GM12801 (cell line): Measurements from ENCODE around the gene C1QTNF12.

Experiments used
- CTCF ChIP-seq: IDR thresholded peaks from one replicate; pipeline ENCODE4 v1.5.1; 2011; ENCODE audit warnings: control low read depth; ENCODE audit not compliant: insufficient read length; ENCODE audit errors: extremely low read depth

Gene C1QTNF12

GRCh38 chr1:1235016-1235744, 11.3 kb downstream of the C1QTNF12 start:
- TF ChIP-seq CTCF = no peak

- no peak for TF ChIP-seq CTCF
Observed at GRCh38 chr1:1234180-1234808, 12.2 kb downstream of the C1QTNF12 start.

- TF ChIP-seq CTCF = no peak
Observed at GRCh38 chr1:1233567-1233892, 13.0 kb downstream of the C1QTNF12 start.

GRCh38 chr1:1232796-1233566, 13.5 kb downstream of the C1QTNF12 start:
- no peak for TF ChIP-seq CTCF

- TF ChIP-seq CTCF = no peak
Observed at GRCh38 chr1:1232208-1232795, 14.2 kb downstream of the C1QTNF12 start, which contains the start of gene B3GALT6. B3GALT6 (plus strand) TSS chr1:1232237; CDS start chr1:1232279, 42 bp downstream.

- TF ChIP-seq CTCF = no peak
Observed at GRCh38 chr1:1231400-1232207, 14.9 kb downstream of the C1QTNF12 start, which contains the start of gene SDF4. SDF4 (minus strand) TSS chr1:1232001; CDS start chr1:1228772, 3,229 bp downstream.
